Skin of body (tissue), 2 donors: ENCODE data around the gene MYMX. TPM values are rescaled to one million over a fixed set of nuclear protein-coding genes. Genes with fewer than 3 reads are reported as not detected.
"Not testable (repeated sequence)": the region's sequence is repeated elsewhere in the genome, so short reads cannot be mapped to it uniquely, and the experiment has no call there.

ENCODE experiments used
- DNase-seq: peaks from one replicate; lab custom pipeline; 2025; lab: John Stamatoyannopoulos, UW
- total RNA-seq: library from RNA; depleted of rRNA; stranded (reverse); fragments of >200 nt; gene quantifications from one replicate; pipeline ENCODE4 v1.2.3, GENCODE V29; 2014

The MYMX gene
- total RNA-seq, 1 donor from 2014 or later: 0.49 TPM

- DNase-seq: no peak
Observed at GRCh38 chr6:44219815-44220784, 3.4 kb downstream of the MYMX start.

GRCh38 chr6:44220913-44221290, 4.2 kb downstream of the MYMX start:
- DNase-seq: no peak

GRCh38 chr6:44221291-44221960, 4.7 kb downstream of the MYMX start:
- DNase-seq: peak; percentile 29

- DNase-seq: no peak
Observed at GRCh38 chr6:44221961-44222335, 5.2 kb downstream of the MYMX start.

GRCh38 chr6:44222486-44223318, 6.0 kb downstream of the MYMX start:
- no peak for DNase-seq

GRCh38 chr6:44223319-44224028, 6.7 kb downstream of the MYMX start, which contains the start of gene SLC29A1:
Gene SLC29A1, plus strand, starts transcription at chr6:44223595. Its CDS starts 3,719 bp downstream, at chr6:44227314.
- DNase-seq: peak; percentile 39

- no peak for DNase-seq
Observed at GRCh38 chr6:44224029-44224964, 7.6 kb downstream of the MYMX start.

- DNase-seq: no peak
Observed at GRCh38 chr6:44224965-44225305, 8.2 kb downstream of the MYMX start.

GRCh38 chr6:44225579-44226325, 9.0 kb downstream of the MYMX start:
- no peak for DNase-seq

- no peak for DNase-seq
Observed at GRCh38 chr6:44226368-44227147, 9.8 kb downstream of the MYMX start.

- DNase-seq: no peak
Observed at GRCh38 chr6:44227148-44227793, 10.5 kb downstream of the MYMX start.

GRCh38 chr6:44228031-44228430, 11.3 kb downstream of the MYMX start:
- no peak for DNase-seq

- no peak for DNase-seq
Observed at GRCh38 chr6:44228433-44228832, 11.7 kb downstream of the MYMX start.

GRCh38 chr6:44228836-44229235, 12.1 kb downstream of the MYMX start:
- DNase-seq: no peak

- no peak for DNase-seq
Observed at GRCh38 chr6:44229376-44230033, 12.8 kb downstream of the MYMX start.

- no peak for DNase-seq
Observed at GRCh38 chr6:44230034-44230675, 13.4 kb downstream of the MYMX start.

- DNase-seq: not testable (repeated sequence)
Observed at GRCh38 chr6:44231426-44231825, 14.7 kb downstream of the MYMX start.
